GM23338 (cell line): ENCODE data around the gene LSM12.

Source experiments
- CREB1 ChIP-seq: fragments of 250-450 bp; sonication (Bioruptor Pico); IDR thresholded peaks from 2 replicates; pipeline ENCODE4 v1.5.0; 2020; ENCODE audit warnings: low read depth, mild to moderate bottlenecking, moderate library complexity
- EZH2 ChIP-seq: fragments of 200-600 bp; sonication (generic); IDR thresholded peaks from one replicate; pipeline ENCODE4 v1.8.0; 2017; ENCODE audit warnings: antibody characterized with exemption, mild to moderate bottlenecking, low read depth; ENCODE audit not compliant: unreplicated experiment
- JUNB ChIP-seq: IDR thresholded peaks from one replicate; pipeline ENCODE4 v1.6.1; 2016; ENCODE audit warnings: antibody characterized with exemption; ENCODE audit not compliant: unreplicated experiment
- POLR2AphosphoS5 ChIP-seq: IDR thresholded peaks from 2 replicates; pipeline ENCODE4 v1.6.1; 2016; ENCODE audit warnings: antibody characterized with exemption, low read depth
- TF ChIP-seq, protein P1 (sequence below), 2 experiments: fragments of 200-600 bp in 1 of 2; sonication (generic) in 1 of 2; conservative IDR thresholded peaks; 2 replicates each; pipeline versions ENCODE4 v1.5.1 to v1.6.1; 2016 to 2017; ENCODE audit warnings: antibody characterized with exemption in 2 of 2, low read depth in 2 of 2, mild to moderate bottlenecking in 2 of 2, moderate library complexity in 1 of 2
- TF ChIP-seq, protein P2 (sequence below): IDR thresholded peaks from one replicate; pipeline ENCODE4 v1.6.1; 2018; ENCODE audit warnings: antibody characterized with exemption; ENCODE audit not compliant: unreplicated experiment

DNA sequence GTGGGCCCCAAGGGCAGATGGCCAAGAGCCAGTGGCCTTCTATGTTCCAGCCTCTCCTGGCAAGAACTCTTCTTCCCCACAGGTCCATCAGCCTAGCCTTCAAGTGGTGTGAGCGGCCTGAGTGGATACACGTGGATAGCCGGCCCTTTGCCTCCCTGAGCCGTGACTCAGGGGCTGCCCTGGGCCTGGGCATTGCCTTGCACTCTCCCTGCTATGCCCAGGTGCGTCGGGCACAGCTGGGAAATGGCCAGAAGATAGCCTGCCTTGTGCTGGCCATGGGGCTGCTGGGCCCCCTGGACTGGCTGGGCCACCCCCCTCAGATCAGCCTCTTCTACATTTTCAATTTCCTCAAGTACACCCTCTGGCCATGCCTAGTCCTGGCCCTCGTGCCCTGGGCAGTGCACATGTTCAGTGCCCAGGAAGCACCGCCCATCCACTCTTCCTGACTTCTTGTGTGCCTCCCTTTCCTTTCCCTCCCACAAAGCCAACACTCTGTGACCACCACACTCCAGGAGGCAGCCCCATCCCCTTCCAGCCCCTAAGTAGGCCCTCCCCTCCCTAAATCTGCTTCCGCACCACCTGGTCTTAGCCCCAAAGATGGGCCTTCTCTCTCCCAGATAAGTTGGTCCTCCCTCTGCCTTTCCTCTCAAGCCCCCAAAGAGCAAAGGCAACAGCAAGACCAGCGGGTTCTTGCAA lies 9.3 kb upstream of the LSM12 start:
- TF ChIP-seq, protein P1, sequence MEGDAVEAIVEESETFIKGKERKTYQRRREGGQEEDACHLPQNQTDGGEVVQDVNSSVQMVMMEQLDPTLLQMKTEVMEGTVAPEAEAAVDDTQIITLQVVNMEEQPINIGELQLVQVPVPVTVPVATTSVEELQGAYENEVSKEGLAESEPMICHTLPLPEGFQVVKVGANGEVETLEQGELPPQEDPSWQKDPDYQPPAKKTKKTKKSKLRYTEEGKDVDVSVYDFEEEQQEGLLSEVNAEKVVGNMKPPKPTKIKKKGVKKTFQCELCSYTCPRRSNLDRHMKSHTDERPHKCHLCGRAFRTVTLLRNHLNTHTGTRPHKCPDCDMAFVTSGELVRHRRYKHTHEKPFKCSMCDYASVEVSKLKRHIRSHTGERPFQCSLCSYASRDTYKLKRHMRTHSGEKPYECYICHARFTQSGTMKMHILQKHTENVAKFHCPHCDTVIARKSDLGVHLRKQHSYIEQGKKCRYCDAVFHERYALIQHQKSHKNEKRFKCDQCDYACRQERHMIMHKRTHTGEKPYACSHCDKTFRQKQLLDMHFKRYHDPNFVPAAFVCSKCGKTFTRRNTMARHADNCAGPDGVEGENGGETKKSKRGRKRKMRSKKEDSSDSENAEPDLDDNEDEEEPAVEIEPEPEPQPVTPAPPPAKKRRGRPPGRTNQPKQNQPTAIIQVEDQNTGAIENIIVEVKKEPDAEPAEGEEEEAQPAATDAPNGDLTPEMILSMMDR (conservative IDR thresholded peaks at IDR 0.05; ENCODE audit: low read depth in 2 of 2) = no peak
- TF ChIP-seq EZH2 (no peak), POLR2AphosphoS5 (no peak), CREB1 (CRISPR knock-in tag) (no peak), JUNB (no peak)
- TF ChIP-seq, protein P2, sequence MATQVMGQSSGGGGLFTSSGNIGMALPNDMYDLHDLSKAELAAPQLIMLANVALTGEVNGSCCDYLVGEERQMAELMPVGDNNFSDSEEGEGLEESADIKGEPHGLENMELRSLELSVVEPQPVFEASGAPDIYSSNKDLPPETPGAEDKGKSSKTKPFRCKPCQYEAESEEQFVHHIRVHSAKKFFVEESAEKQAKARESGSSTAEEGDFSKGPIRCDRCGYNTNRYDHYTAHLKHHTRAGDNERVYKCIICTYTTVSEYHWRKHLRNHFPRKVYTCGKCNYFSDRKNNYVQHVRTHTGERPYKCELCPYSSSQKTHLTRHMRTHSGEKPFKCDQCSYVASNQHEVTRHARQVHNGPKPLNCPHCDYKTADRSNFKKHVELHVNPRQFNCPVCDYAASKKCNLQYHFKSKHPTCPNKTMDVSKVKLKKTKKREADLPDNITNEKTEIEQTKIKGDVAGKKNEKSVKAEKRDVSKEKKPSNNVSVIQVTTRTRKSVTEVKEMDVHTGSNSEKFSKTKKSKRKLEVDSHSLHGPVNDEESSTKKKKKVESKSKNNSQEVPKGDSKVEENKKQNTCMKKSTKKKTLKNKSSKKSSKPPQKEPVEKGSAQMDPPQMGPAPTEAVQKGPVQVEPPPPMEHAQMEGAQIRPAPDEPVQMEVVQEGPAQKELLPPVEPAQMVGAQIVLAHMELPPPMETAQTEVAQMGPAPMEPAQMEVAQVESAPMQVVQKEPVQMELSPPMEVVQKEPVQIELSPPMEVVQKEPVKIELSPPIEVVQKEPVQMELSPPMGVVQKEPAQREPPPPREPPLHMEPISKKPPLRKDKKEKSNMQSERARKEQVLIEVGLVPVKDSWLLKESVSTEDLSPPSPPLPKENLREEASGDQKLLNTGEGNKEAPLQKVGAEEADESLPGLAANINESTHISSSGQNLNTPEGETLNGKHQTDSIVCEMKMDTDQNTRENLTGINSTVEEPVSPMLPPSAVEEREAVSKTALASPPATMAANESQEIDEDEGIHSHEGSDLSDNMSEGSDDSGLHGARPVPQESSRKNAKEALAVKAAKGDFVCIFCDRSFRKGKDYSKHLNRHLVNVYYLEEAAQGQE = no peak
